Stimulated activated CD4-positive, alpha-beta T cell treated with anti-CD3 and anti-CD28 coated beads, Interleukin-4, amount 100 ng/mL, for 48 hours (primary cell): ENCODE results near the gene CCR6.

Source experiments
- DNase-seq, 2 donors: peaks; one replicate each; pipeline ENCODE4 v3.0.0-alpha.2; 2020; ENCODE audit warnings: low read depth in 2 of 2

The CCR6 gene

DNA sequence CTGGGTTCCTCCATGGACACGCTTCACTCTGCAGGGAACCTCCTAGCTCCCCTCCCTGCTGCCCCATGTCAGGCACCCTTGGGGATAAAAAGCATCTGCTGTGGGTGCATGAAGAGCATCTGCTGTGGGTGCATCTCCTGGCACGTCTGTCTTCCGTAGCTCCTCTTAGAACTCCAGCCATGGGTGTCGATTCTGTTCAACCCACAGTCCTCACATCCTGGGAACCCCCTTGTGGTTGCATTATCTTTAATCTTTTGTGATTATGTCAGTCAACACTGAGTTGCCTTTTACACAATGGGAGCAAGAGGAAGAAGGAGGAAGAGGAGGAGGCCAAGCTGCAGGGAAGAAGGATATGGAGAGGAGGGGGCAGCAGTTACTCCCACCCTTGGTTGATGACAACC lies 24.1 kb upstream of the CCR6 start:
- no peak for DNase-seq

DNA sequence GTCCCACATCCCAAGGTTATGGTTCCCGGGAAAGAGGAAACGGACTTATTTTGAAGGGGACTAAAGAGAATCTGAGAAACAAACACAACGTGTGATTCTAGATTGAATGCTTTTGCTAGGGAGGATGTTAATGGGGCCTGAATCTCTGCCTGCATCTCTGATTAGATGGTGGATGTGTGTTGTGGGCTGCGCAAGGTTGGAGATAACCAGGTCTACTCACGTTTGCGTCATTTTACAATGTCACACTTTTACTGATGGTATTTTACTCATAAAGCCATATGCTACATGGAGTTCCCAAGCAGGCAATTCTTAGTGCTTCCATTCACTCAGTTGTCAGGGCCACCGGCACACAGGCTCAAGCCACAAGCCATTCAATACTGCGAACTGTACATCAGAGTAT lies 23.2 kb upstream of the CCR6 start:
- DNase-seq, result no peak

DNA sequence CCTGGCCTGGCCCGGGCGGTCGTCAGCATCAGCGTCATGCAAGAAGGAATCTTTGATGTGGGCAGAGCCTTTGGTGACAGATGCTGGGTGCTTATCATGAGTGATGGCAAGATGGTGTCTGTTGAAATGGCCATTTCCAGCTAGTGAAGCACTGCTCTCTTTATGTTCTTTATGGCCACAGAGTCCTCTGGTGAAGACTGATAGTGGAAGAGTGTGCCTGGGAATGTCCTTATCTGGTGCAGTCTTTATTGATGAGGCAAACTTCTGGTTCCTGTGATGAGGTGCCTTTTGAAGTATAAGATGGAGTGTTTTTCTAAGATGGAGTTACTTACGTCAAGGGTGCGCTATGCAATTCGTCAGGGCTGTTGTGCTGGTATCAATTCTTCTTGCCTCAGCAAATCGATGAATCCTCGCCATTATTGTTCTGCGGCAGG lies 22.6 kb upstream of the CCR6 start:
- no peak for DNase-seq

DNA sequence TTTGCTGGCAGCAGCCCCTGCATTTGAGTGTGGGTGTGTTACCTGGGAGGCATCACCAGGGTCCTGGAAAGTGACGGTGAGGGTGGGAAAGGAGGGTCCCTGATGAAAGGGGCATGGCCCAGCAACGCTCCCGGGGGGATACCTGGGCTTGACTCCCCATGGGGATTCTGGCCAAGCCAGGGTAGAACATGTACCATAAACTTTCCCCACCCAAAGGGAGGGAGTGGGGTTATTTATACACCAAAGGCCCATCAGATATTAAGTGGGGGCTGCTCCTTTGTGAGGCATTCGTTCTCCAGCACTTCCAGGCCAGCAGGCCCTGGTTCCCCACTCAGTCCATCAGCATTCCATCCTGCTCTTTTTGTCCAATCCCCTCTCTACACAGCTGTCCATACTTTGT lies 20.6 kb upstream of the CCR6 start:
- no peak for DNase-seq

GRCh38 chr6:167103041-167103891 lies 19.6 kb upstream of the CCR6 start:
- no peak for DNase-seq

GRCh38 chr6:167104388-167104787 lies 18.5 kb upstream of the CCR6 start:
- no peak for DNase-seq

GRCh38 chr6:167105060-167105459 lies 17.8 kb upstream of the CCR6 start:
- DNase-seq, result no peak

DNA sequence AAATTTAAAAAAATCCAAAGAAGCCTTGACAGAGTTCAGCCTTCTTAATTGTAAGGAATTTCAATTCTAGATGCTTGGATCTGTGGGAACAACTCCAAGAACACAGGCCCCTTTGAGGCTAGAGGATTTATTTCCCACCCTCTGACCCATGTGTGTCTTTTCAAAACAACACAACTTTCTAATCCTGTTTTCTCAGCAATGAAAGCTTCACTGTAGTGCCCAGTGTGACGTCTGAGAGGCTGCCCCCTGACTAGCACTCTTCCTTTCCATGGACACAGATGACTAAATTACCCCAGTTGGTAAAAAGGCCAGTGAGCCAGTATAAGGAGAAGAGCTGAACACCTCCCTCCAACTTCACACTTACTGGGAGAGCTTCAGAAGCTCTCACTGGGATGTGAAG lies 16.5 kb upstream of the CCR6 start:
- DNase-seq, result no peak

DNA sequence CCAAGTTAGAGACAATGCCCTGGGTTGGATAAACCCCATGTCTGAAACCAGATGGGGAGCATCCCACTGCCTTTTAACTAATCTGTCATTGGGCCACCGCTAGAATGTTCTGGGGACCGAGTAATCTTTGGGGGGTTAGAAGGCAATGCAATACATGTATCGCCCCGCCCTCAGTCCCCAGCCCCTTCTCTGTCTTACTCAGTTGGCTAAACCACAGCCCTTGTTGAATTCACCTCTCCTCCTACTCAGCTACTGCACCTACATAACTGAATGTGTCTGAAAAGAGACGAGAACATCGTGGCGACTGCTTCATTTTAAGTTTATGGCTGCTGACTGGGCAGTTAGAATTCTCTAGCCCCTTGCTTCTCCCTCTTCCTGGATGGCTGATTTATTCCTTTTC lies 15.1 kb upstream of the CCR6 start:
- DNase-seq, result no peak

DNA sequence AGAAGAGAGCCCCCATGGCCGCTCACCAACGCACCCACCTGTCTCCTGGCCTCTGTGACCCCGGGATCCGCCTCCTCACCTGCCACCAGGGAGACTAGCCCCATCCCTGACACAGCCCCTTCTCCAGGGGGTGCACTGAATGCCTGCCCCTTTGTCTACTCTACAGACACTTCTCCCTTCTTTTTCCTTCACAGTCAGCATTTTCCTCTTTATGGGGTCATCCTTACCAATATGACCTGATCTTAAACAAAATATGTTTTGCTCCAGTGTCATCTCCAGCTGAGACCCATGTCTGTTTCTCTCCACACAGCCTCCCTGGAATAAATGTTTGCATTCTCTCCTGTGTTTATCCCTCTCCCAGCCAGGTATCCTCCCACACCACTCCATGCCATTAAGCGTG lies 14.6 kb upstream of the CCR6 start:
- DNase-seq, result no peak

DNA sequence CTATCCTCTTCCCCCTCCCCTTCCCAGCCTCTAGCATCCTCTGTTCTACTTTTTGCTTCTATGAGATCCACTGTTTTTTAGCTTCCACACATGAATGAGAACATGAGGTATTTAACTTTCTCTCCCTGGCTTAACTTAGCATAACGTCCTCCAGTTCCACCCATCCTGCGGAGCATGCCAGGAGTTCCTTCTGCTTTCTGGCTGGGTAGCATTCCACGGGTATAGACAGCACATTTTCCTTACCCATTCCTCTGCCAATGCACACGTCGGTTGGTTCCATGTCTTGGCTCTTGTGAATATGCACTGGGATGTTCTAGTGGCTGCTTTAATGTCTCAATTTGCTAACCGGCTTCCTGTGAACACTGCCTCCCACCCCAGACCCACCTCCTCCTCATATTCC lies 13.2 kb upstream of the CCR6 start:
- no peak for DNase-seq

- no peak for DNase-seq
These were observed 11.3 kb upstream of the CCR6 start for GRCh38 chr6:167111597-167111996.

DNA sequence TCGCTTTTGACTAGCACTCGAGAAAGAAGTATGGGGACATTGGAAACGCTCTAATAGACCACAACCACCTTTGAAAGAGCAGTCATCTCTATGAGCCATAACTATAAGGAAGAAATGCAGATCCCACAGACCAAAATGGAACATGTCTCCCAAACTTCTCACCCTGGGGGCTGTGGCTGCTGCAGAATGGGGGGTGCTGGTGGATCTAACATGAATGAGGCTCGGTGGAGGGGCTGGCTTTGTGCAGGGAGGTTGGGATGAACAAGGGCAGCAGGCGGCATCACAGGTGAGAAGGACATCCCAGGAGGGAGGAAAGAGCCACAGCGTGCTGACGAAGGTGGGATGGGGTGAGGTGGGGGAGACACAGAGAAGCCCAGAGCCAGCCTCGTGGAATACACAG lies 10.5 kb upstream of the CCR6 start:
- no peak for DNase-seq

DNA sequence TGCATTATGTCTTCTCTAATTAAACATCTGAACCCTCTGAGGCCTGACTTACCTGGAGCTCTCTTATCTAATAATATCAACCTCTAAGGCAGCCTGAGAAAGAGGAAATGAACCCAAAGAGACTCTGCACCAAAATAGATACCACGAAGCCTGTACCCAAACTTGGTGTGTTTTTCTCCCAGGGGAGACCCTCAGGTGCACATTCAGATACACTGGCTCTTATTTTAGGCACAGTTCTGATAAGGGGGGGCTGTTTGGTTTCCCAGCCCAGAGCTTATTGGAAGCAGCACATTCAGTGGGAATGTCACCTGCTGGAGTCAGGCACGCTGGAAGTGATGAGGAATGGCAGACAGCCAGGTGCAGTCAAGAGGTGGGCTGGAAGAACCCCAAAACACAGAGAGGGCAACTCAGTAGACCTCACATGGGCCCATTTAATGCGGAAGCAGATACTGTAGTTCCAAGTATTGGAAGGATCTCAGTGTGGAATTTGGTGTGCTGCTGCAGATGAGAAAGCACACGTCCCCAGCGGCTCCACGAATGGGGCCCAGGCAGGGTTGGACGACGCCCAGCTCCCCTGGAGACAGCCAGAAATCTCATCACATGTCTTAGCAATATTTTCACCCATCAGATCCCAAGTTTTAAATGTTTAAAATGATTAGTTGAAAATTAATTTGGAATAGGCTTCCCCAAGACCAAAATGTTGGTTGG lies 9.7 kb upstream of the CCR6 start:
- no peak for DNase-seq

GRCh38 chr6:167113935-167114910 lies 8.7 kb upstream of the CCR6 start:
- DNase-seq, result peak; percentile 23 to 58

DNA sequence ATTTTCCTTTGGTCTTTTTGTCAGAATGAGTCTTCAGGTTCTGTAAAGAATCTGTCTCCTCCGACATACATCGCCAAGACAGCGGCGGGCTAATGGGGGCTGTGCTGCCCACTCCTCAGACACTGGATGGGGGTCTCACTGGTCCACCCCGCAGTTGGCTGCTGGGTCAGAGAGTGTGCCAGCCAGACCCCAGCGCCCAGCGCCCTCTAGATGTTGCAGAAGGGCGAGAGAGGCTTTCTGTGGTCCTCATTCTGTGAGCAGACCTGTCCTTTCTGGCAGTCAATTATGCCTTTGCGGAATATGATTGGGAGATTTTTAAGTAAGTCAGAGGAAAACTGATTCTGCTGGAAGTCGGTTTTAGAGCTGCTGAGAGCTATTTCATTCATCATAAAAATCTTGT lies 7.8 kb upstream of the CCR6 start:
- no peak for DNase-seq

GRCh38 chr6:167116109-167116837 lies 6.6 kb upstream of the CCR6 start:
- no peak for DNase-seq

- no peak for DNase-seq
These were observed 6.1 kb upstream of the CCR6 start for GRCh38 chr6:167116838-167117228.

- DNase-seq, result no peak
These were observed 4.9 kb upstream of the CCR6 start for GRCh38 chr6:167118006-167118405.

- no peak for DNase-seq
These were observed 4.1 kb upstream of the CCR6 start for GRCh38 chr6:167118839-167119238.
